Head of caudate nucleus (tissue), 42 donors: ENCODE measurements around the gene IL15.
"Not testable (repeated sequence)": the region's sequence is repeated elsewhere in the genome, so short reads cannot be mapped to it uniquely, and the experiment has no call there.

Source experiments
- DNase-seq, 42 donors: peaks; one replicate each; pipeline versions ENCODE4 v3.0.0 to v3.0.0-alpha.2; 2020 to 2021; ENCODE audit warnings: mixed read lengths in 7 of 42
- intact Hi-C: fragments of 100-400 bp; cut with DNase I; formaldehyde crosslinking; loops from one replicate; pipeline ENCODE4 v1.15.0; 2022

Gene IL15, protein sequence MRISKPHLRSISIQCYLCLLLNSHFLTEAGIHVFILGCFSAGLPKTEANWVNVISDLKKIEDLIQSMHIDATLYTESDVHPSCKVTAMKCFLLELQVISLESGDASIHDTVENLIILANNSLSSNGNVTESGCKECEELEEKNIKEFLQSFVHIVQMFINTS

GRCh38 chr4:141636082-141636770 lies at the start of gene IL15:
Gene IL15, plus strand, starts transcription at chr4:141636583. Its CDS starts 82,882 bp downstream, at chr4:141719465.
- intact Hi-C loops, result no loop called here
- peak in 34 of 42 donors; percentile 6 to 70 (median 25) for DNase-seq

DNA sequence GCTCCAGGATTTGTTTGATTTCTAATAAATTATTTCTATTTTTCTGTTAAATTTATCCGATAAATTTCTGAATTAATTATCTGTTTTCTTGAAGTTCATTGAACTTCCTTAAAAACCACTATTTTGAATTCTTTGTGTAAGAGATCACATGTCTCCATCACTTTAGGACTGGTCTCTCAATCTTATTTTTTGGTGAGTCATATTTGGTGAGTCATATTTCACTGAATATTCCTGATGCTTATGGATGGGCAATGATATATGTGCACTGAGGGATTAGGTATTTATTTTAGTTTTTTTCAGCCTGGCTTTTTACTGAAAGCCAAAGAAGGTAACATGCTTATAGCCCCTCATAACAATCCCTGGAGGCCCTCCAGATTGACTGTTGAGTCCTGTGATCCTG lies 48.5 kb upstream of the IL15 start:
- intact Hi-C loops, result no loop called here
- no peak for DNase-seq

GRCh38 chr4:141595531-141595930 lies 40.9 kb upstream of the IL15 start:
- intact Hi-C loops, result no loop called here
- no peak for DNase-seq

DNA sequence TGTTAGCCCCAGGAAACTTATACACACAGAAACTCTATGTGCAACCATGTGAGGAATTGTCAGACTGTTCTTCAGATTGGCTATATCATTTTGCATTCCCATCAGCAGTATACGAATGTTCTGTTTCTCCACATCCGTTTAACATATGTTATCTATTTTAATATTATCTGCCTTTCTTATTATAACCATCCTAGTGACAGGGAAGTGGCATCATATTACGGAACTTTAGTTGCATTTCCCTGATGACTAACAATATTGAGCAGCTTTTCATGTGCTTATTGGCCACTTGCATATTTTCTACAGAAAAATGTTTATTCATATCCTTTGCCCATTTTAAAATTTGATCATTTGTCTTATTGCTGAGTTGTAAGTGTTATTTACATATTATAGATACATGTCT lies 36.5 kb upstream of the IL15 start:
- intact Hi-C loops, result no loop called here
- DNase-seq, result no peak

DNA sequence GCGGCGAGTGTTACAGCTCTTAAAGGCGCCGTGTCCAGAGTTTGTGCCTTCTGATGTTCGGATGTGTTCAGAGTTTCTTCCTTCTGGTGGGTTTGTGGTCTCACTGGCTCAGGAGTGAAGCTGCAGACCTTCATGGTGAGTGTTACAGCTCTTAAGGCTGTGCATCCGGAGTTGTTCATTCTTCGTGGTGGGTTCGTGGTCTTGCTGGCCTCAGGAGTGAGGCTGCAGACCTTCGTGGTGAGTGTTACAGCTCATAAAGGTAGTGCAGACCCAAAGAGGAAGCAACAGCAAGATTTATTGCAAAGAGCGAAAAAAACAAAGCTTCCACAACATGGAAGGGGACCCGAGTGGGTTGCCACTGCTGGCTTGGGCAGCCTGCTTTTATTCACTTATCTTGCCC lies 31.7 kb upstream of the IL15 start:
- DNase-seq, intact Hi-C loops: not testable (repeated sequence)

GRCh38 chr4:141605425-141605856 lies 30.9 kb upstream of the IL15 start:
- DNase-seq, result no peak
- intact Hi-C loops, result no loop called here

DNA sequence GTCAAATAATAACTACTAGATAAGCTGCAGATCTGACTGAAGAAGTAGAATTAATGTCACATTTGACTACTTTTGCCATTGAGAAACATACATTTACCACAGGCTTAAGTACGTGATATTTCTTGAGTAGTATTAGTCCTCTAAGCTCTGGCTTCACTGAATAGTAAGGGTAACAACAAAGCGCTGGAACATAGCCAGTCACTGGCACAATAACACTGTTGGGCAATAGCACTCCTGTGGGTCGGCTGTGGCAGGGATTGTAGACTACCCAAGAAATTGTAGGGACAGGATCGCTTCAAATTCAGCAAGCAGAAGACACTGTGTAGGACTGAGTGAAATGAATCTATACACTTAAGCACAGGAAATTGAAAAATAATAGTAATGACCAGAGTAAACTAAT lies 27.1 kb upstream of the IL15 start:
- intact Hi-C loops, result no loop called here
- DNase-seq, result no peak

DNA sequence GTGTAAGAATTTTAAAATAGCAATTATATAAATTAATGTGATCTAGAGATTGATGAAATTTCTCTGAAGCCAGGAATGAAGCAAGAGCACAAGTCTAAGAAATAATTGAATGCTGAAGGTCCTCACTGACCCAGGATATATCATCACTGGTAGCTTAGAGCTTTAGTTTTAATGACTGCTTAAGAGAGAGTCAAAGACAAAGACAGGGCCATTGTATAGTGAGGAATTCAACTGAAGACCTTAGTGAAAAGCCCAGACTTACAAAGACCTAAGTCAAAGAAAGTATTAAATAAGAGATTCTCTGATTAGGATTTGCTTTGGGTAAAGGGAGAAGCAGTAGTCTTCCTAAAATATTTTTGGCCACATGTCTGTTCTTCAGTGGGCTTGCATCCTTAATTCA lies 26.0 kb upstream of the IL15 start:
- intact Hi-C loops, result no loop called here
- no peak for DNase-seq

DNA sequence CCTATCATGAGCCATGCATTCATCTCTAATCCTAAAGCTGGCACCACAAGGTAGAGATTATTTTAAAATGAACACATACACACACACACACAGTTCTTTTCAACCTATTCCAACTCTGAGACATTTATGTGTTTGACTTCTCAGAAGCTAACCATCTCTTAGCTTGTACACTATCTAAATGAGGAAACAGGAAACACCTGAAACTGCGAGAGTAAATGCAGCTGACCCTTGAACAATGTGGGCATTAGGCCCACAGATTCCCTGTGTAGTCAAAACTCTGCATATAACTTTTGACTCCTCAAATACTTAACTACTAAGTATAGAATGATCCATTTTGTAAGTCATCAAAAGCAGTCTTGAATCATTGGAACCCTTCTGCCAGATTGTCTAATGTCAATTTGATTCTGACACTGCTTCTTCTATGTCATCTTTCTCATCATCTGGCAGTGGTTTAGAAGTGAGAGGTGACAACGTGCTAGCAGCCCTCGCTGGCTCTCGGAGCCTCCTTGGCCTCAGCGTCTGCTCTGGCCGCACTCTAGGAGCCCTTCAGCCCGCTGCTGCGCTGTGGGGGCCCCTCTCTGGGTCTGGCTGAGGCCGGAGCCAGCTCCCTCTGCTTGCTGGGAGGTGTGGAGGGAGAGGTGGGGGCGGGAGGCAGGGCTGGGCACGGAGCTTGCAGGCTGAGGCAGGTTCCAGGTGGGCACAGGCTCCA lies 21.4 kb upstream of the IL15 start:
- intact Hi-C loops, result no loop called here
- DNase-seq, result no peak

DNA sequence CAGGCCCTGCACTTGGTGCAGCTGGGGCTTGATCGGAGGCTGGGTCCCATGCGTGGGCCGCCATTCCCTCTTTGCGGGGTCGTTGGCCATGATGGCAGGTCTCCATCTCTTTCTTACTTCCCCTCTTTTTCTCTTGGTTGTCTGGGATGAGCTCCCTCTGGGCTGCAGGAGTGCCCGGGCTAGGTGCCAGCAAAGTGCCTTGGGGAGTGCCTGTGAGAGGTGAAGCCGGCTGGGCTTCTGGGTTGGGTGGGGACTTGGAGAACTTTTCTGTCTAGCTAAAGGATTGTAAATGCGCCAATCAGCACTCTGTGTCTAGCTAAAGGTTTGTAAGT lies 20.8 kb upstream of the IL15 start:
- DNase-seq, intact Hi-C loops: not testable (repeated sequence)

GRCh38 chr4:141620715-141621114 lies 15.7 kb upstream of the IL15 start:
- intact Hi-C loops, result no loop called here
- no peak for DNase-seq

DNA sequence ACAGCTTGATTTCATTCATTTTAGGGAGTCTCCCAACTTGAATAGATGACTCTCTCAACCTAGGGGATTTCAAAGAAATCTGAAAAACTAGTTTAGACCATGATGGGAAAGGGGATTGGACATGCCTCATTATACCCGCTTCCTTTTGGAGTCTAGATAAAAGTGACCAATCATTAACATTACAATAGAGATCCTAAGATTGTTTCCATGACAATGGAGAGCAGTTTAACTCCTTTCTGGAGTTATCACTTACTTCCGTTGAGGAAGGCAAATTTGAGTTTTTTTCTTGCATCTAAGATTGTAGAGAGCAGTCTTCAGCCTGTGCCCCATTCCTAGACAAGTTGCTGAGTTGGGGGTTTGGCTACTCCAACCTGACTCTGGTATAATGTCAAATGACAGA lies 11.4 kb upstream of the IL15 start:
- no peak for DNase-seq
- intact Hi-C loops, result no loop called here

DNA sequence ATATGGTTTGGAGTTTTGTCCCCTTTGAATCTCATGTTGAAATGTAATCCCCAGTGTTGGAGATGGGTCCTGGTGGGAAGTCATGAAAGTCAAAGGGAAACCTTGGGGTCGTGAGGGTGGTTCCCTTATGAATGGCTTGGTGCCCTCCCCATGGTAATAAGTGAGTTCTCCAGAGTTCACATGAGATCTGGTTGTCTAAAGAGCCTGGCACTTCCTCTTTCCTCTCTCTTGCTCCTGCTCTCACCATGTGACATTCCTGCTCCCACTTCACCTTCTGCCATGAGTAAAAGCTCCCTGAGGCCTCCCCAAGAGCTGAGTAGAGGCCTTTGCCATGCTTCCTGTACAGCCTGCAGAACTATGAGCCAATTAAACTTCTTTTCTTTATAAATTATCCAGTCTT lies 5.5 kb upstream of the IL15 start:
- no peak for DNase-seq
- intact Hi-C loops, result no loop called here

DNA sequence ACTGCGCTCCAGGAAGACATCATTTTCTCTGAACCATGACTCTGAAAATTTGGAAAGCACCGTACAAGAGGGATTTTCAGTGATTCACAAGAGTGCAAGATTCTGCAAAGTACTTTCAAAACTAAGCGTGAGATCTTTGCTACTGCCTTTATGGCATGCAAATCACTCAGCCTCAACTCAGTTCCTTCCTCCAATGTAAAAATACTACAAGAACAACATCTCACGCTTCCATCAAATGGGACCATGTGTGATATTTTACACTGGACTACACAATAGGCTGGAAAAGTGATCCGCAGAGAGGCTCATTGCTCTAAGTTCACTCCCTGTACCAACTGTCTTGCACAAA lies 674 bp upstream of the IL15 start:
- intact Hi-C loops, result no loop called here
- no peak for DNase-seq

GRCh38 chr4:141636771-141637460 lies 533 bp downstream of the IL15 start:
- intact Hi-C loops, result no loop called here
- DNase-seq, result peak in 26 of 42 donors; percentile 6 to 49 (median 28)

DNA sequence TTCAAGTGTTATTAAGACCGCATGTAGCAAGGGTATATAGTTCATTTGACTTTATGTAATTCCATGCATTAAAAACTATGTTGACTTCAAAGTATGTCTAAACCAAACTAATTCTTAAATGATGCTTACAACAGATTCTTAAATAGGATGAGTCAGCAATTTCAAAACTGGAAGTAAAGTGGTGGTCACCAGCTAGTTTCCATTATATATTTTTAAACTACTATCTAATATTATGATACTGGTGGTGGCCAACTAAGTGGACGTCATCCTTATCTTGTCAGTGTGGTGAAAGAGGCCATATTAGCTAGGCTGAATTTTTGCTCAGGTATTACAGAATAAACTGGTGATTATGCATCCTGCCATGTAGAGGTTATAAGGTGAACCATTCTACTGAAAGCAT lies 1.2 kb downstream of the IL15 start:
- DNase-seq, result no peak
- intact Hi-C loops, result no loop called here

DNA sequence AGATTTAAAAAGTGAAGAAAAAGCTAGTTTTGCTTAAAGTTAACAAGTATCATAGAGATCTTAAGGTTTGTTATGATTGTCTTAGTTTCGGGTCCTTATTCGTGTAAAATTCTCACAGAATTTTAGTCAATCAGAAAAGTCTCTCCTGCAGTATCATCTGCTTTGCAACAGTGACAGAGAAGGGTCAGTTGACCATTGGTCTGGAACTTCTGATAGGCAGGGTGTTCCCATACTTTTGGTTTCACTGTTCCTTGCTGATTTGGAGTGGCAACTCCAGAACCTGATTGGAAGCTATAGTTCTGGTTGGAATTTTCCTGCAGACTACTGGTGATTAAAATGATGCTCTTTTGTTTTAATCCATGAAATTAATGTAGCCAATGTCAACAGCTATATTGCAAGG lies 1.8 kb downstream of the IL15 start:
- no peak for DNase-seq
- intact Hi-C loops, result no loop called here

GRCh38 chr4:141640696-141641095 lies 4.3 kb downstream of the IL15 start:
- DNase-seq, result no peak
- intact Hi-C loops, result no loop called here

GRCh38 chr4:141642063-141642462 lies 5.7 kb downstream of the IL15 start:
- intact Hi-C loops, result no loop called here
- no peak for DNase-seq

DNA sequence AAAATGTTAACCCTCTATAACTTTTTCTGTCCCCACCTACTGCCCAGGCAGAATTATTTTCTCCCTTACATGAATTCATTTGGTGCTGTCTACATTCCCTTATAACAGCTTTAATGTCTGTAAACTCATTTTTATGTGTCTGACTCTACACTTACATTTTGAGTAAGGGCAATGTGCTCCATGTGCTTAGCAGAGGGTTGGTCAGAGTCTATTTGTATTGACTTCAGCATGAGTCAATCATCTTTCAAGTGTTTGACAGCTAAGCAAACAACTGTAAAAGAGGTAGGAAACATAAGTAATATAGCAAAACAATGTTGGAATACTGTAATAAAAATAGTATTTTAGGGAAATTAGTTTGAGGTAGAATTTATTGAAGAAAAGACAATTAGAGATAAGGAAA lies 6.3 kb downstream of the IL15 start:
- intact Hi-C loops, result no loop called here
- no peak for DNase-seq
